ENCODE measurements around the gene KIR2DL4.
"Not testable (repeated sequence)": the region's sequence is repeated elsewhere in the genome, so short reads cannot be mapped to it uniquely, and the experiment has no call there.

KIR2DL4 gene

GRCh38 chr19:54803410-54803809, at the start of gene KIR2DL4:
Gene KIR2DL4, plus strand, starts transcription at chr19:54803610. Its CDS starts 42 bp downstream, at chr19:54803652.
- DNase-seq = no peak

- DNase-seq = not testable (repeated sequence)
Measured at GRCh38 chr19:54756204-54757110, 47.0 kb upstream of the KIR2DL4 start.

DNA sequence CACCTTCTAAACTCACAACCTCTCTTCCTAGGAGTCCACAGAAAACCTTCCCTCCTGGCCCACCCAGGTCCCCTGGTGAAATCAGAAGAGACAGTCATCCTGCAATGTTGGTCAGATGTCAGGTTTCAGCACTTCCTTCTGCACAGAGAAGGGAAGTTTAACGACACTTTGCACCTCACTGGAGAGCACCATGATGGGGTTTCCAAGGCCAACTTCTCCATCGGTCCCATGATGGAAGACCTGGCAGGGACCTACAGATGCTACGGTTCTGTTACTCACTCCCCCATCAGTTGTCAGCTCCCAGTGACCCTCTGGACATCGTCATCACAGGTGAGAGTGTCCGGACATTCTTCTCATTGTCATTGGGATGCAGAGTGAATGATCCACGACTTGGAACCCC, 44.8 kb upstream of the KIR2DL4 start:
- DNase-seq = not testable (repeated sequence)

GRCh38 chr19:54764219-54764618, 39.2 kb upstream of the KIR2DL4 start:
- DNase-seq = not testable (repeated sequence)

DNA sequence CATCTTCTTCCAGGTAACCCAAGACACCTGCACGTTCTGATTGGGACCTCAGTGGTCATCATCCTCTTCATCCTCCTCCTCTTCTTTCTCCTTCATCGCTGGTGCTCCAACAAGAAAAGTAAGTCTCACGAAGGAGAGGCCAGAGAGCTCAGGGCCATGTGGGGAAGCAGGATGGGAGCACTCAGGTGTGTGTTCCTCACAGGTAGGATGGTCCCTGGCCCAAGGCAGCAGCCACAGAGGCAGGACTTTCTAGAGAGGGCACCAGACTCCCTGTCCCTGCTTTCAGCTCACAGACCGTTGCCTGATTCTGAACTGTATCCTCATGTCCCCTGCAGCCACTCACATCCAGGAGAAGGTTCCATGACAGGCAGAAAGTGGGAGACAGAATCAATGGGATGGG, 36.9 kb upstream of the KIR2DL4 start:
- not testable (repeated sequence) for DNase-seq

DNA sequence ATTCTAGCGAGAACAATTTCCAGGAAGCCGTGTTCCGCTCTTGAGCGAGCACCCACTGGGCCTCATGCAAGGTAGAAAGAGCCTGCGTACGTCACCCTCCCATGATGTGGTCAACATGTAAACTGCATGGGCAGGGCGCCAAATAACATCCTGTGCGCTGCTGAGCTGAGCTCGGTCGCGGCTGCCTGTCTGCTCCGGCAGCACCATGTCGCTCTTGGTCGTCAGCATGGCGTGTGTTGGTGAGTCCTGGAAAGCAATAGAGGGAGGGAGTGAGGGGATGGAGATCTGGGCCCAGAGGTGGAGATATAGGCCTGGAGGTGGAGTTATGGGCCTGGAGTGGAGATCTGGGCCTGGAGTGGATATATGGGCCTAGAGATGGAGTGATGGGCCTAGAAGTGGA, 33.8 kb upstream of the KIR2DL4 start, which contains the start of gene KIR2DL1:
TSS of gene KIR2DL1 (plus strand) at position 148 of the 400 bp plus-strand sequence. CDS start at position 206, 58 bp downstream.
- DNase-seq = not testable (repeated sequence)

- DNase-seq = not testable (repeated sequence)
Measured at GRCh38 chr19:54770511-54770910, 32.9 kb upstream of the KIR2DL4 start.

- DNase-seq = not testable (repeated sequence)
Measured at GRCh38 chr19:54771018-54771960, 32.1 kb upstream of the KIR2DL4 start.

GRCh38 chr19:54772666-54773065, 30.7 kb upstream of the KIR2DL4 start:
- not testable (repeated sequence) for DNase-seq

DNA sequence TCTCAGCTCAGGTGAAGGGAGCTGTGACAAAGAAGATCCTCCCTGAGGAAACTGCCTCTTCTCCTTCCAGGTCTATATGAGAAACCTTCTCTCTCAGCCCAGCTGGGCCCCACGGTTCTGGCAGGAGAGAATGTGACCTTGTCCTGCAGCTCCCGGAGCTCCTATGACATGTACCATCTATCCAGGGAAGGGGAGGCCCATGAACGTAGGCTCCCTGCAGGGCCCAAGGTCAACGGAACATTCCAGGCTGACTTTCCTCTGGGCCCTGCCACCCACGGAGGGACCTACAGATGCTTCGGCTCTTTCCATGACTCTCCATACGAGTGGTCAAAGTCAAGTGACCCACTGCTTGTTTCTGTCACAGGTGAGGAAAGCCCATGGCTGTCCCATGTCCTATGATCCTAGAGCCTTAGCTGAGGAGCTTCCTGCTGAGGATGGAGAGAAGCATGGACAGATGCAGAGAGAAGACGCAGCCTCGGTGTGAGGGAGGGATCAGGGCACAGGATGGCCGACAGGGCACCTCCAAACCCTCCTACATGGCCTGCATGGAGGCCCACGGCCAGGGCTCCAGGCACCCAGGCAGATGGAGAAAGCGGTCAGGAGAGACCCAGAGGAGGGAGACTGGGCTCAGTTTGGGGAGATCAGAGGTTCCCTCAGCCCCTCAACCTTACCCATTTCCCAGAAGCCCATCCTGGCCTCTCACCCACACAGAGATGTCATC, 28.2 kb upstream of the KIR2DL4 start:
- not testable (repeated sequence) for DNase-seq

- DNase-seq = not testable (repeated sequence)
Measured at GRCh38 chr19:54775830-54776229, 27.6 kb upstream of the KIR2DL4 start.

DNA sequence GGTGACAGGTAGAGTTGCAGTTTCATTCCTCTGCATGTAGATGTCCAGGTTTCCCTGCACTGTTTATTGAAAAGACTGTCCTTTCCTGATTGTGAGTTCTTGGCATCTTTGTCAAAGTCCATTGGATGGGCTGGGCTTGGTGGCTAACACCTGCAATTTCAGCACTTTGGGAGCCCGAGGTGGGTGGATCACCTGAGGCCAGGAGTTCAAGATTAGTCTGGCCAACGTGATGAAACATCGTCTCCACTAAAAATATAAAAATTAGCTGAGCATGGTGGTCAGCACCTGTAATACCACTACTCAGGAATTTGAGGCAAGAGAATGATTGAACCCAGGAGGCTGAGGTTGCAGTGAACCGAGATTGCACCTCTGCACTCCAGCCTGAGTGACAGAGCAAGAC, 25.6 kb upstream of the KIR2DL4 start:
- DNase-seq = not testable (repeated sequence)

DNA sequence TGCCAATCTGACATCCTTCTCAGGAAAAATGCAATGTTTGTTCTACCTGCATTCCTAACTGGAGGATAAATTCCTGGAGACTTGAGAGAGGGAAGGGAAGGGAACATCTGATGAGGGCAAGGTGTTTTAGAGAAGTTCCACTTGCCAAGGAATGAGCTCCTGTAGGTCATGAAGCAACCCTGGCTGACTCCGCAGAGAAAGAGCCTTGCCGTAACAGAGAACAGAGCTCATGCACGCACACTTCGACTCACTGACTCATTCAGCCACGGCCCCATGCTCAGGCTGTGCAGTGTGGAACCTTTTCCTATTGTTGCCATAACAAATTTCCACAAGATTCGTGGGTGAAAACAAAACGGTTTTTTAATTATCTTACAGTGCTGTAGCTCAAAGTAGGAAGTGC, 24.5 kb upstream of the KIR2DL4 start:
- DNase-seq = not testable (repeated sequence)

DNA sequence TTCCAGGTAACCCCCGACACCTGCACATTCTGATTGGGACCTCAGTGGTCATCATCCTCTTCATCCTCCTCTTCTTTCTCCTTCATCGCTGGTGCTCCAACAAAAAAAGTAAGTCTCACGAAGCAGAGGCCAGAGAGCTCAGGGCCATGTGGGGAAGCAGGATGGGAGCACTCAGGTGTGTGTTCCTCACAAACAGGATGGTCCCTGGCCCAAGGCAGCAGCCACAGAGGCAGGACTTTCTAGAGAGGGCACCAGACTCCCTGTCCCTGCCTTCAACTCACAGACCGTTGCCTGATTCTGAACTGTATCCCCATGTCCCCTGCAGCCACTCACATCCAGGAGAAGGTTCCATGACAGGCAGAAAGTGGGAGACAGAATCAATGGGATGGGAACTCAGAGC, 20.5 kb upstream of the KIR2DL4 start:
- DNase-seq = not testable (repeated sequence)

DNA sequence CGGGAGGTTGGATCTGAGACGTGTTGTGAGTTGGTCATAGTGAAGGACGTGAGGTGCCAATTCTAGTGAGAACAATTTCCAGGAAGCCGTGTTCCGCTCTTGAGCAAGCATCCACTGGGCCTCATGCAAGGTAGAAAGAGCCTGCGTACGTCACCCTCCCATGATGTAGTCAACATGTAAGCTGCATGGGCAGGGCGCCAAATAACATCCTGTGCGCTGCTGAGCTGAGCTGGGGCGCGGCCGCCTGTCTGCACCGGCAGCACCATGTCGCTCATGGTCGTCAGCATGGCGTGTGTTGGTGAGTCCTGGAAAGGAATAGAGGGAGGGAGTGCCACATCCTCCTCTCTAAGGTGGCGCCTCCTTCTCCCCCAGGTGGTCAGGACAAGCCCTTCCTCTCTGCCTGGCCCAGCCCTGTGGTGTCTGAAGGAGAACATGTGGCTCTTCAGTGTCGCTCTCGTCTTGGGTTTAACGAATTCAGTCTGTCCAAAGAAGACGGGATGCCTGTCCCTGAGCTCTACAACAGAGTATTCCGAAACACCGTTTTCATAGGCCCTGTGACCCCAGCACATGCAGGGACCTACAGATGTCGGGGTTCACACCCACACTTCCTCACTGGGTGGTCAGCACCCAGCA, 17.2 kb upstream of the KIR2DL4 start:
- DNase-seq = not testable (repeated sequence)

GRCh38 chr19:54788154-54788553, 15.3 kb upstream of the KIR2DL4 start:
- DNase-seq = not testable (repeated sequence)

DNA sequence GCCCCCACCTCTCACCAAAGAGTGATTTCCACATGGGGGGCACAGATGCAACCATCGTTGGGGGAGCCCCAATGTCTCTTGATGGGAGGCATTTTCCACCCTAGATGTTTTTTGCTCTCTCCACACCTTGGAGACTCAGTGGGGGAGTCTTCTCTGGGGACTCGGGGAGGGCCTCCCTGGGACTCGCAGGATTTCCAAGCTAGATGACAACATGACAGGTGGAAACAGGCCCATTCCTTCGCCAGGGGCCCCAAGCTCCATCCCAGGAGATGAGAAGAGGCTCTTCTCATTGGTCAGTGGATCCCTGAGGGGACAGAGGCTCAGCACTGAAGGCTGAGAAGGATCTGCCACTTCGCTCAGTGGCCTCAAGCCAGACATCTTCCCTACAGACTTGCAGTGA, 12.7 kb upstream of the KIR2DL4 start:
- DNase-seq = no peak

DNA sequence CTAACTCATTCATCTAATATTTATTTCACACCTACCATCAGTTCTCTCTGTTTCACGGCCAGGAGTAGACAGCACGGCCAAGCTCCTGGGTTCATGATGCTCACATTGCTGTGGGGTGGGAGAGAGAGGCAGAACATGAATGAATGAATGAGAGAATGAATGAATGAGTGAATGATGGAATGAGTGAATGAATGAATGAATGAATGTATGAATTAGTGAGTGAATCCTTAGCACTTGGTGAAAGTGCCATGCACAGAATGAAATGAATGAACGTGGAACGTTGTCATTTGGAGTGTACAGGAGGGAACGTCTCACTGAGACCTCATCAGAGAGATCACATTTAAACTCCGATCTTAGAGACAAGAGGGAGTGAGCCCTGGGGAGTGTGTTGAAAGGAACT, 11.9 kb upstream of the KIR2DL4 start:
- no peak for DNase-seq

DNA sequence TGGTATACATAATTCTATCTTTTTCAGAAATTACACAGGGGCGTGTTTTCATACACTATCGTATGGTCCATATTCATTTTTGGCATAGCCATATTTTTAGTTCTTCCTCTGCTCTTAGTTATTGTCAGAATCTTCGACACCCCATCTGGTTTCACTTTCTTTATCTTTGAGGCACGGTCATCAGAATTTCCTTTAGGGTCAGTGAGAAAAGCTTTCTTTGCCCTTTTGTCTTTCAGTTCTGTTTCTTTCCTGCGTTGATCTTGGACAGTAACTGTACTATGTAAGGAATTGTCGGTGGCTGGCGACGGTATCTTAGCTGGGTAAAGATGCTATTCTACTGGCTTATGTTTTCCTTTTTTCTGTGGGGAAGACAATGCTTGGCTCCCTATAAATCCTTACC, 10.6 kb upstream of the KIR2DL4 start:
- no peak for DNase-seq

DNA sequence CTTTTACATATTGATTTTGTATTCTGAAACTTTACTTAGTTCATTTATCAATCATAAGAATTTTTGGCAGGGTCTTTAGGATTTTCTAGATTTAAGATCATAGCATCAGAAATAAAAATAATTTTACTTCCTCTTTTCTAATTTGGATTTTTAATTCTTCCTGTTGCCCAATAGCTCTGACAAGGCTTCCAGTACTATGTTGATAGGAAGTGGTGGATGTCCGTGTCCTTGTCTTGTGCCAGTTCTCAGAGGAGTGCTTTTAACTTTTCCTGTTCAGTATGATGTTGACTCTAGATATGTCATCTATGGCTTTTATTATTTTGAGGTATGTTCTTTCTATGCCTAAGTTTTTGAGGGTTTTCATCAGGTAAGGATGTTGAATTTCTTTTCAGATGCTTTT, 7.7 kb upstream of the KIR2DL4 start:
- DNase-seq = no peak

- no peak for DNase-seq
Measured at GRCh38 chr19:54804101-54804500, 691 bp downstream of the KIR2DL4 start.

DNA sequence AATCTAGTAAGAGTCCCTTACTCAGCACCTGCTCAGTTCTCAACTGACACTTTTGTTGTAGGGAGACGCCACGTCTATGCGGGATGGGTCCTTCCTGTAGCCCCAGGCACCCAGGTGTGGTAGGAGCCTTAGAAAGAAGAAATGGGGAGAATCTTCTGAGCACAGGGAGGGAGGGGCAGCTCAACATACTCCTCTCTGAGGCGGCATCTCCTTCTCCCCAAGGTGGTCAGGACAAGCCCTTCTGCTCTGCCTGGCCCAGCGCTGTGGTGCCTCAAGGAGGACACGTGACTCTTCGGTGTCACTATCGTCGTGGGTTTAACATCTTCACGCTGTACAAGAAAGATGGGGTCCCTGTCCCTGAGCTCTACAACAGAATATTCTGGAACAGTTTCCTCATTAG, 1.2 kb downstream of the KIR2DL4 start:
- no peak for DNase-seq
